OCI-LY3 (cell line): ENCODE data around the gene NR2F1.

Source experiments
- H2AFZ ChIP-seq: fragments of 200-600, 300-600 bp; shearing (Covaris generic); 2 replicates; pipeline ENCODE4 v1.6.0; 2014; ENCODE audit warnings: antibody characterized with exemption, low read depth, low read length
- H3K27ac ChIP-seq: fragments of 200-600, 300-600 bp; sonication (generic); 2 replicates; pipeline ENCODE4 v1.5.1; 2014; ENCODE audit warnings: mild to moderate bottlenecking, low read length, moderate library complexity, mixed read lengths
- H3K27me3 ChIP-seq: fragments of 200-600, 300-600 bp; sonication (generic); 2 replicates; pipeline ENCODE4 v1.6.1; 2014; ENCODE audit warnings: low read depth, low read length, mixed read lengths
- H3K36me3 ChIP-seq: fragments of 200-600, 300-600 bp; sonication (generic); replicated peaks from 2 replicates; pipeline ENCODE3; 2014; ENCODE audit warnings: low read depth, low read length, mixed read lengths
- H3K4me1 ChIP-seq: fragments of 300-600, 200-600 bp; sonication (generic); 2 replicates; pipeline ENCODE4 v1.6.1; 2014; ENCODE audit warnings: low read length, mixed read lengths
- H3K4me2 ChIP-seq: fragments of 200-600, 300-600 bp; sonication (generic); 2 replicates; pipeline ENCODE4 v1.6.1; 2014; ENCODE audit warnings: low read length, mixed read lengths
- H3K4me3 ChIP-seq: fragments of 300-600, 200-600 bp; sonication (generic); 2 replicates; pipeline ENCODE4 v1.5.1; 2014; ENCODE audit warnings: antibody characterized with exemption, mild to moderate bottlenecking, low read length, moderate library complexity
- H3K79me2 ChIP-seq: fragments of 300-600, 200-600 bp; shearing (Covaris generic); 2 replicates; pipeline ENCODE4 v1.6.1; 2014; ENCODE audit warnings: mild to moderate bottlenecking, low read length, mixed read lengths
- H3K9ac ChIP-seq: fragments of 300-600, 200-600 bp; shearing (Covaris generic); 2 replicates; pipeline ENCODE4 v1.6.0; 2014; ENCODE audit warnings: mild to moderate bottlenecking, low read length, moderate library complexity
- H3K9me3 ChIP-seq: fragments of 200-600, 300-600 bp; shearing (Covaris generic); 2 replicates; pipeline ENCODE4 v1.6.1; 2014; ENCODE audit warnings: low read length, mixed read lengths; ENCODE audit not compliant: insufficient read depth
- H4K20me1 ChIP-seq: fragments of 200-600, 300-600 bp; sonication (generic); 2 replicates; pipeline ENCODE4 v1.6.1; 2016; ENCODE audit warnings: low read length, mixed read lengths; ENCODE audit not compliant: insufficient read depth
- EZH2phosphoT487 ChIP-seq: fragments of 200-600 bp; shearing (Covaris generic); IDR thresholded peaks from 2 replicates; pipeline ENCODE4 v1.6.1; 2018; ENCODE audit warnings: antibody characterized with exemption, mixed run types, low read depth
- TF ChIP-seq, protein P1 (sequence below): fragments of 200-600, 300-600 bp; sonication (generic); IDR thresholded peaks from 2 replicates; pipeline ENCODE4 v1.5.1; 2014; ENCODE audit warnings: antibody characterized with exemption, low read length, low read depth

Gene NR2F1

DNA sequence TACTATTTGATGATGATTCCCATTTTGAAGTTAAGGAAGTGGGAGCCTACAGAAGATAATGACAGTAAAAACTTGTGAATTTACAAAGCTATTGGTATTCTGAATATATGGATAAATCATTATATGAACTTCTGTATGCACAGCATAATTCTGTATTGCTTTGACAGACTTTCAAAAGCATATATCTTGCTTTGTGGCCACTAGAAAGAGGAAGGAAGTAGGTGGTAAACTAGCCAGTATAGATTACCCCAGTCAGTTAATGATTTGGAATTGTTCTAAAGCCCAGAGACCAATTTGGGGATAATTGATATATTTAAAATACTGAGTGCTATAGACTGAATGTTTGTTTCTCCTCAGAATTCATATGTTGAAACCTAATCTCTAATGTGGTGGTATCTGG is 53.0 kb downstream of the NR2F1 start:
- no peaks in the 10 kb centered on the region for H3K4me1 ChIP-seq
- no peak overlapping the region for H2AFZ ChIP-seq
- H3K4me3 ChIP-seq = no peak overlapping the region
- H3K4me2 ChIP-seq = no peak overlapping the region
- TF ChIP-seq, protein P1, sequence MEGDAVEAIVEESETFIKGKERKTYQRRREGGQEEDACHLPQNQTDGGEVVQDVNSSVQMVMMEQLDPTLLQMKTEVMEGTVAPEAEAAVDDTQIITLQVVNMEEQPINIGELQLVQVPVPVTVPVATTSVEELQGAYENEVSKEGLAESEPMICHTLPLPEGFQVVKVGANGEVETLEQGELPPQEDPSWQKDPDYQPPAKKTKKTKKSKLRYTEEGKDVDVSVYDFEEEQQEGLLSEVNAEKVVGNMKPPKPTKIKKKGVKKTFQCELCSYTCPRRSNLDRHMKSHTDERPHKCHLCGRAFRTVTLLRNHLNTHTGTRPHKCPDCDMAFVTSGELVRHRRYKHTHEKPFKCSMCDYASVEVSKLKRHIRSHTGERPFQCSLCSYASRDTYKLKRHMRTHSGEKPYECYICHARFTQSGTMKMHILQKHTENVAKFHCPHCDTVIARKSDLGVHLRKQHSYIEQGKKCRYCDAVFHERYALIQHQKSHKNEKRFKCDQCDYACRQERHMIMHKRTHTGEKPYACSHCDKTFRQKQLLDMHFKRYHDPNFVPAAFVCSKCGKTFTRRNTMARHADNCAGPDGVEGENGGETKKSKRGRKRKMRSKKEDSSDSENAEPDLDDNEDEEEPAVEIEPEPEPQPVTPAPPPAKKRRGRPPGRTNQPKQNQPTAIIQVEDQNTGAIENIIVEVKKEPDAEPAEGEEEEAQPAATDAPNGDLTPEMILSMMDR = no peak
- no peak for TF ChIP-seq EZH2phosphoT487
- H3K36me3 ChIP-seq = no peaks in the 10 kb centered on the region
- no peaks in the 10 kb centered on the region for H3K9me3 ChIP-seq
- no peaks in the 10 kb centered on the region for H3K79me2 ChIP-seq
- H3K9ac ChIP-seq = no peak overlapping the region
- no peaks in the 10 kb centered on the region for H4K20me1 ChIP-seq
- no peaks in the 10 kb centered on the region for H3K27me3 ChIP-seq
- H3K27ac ChIP-seq = no peak overlapping the region

DNA sequence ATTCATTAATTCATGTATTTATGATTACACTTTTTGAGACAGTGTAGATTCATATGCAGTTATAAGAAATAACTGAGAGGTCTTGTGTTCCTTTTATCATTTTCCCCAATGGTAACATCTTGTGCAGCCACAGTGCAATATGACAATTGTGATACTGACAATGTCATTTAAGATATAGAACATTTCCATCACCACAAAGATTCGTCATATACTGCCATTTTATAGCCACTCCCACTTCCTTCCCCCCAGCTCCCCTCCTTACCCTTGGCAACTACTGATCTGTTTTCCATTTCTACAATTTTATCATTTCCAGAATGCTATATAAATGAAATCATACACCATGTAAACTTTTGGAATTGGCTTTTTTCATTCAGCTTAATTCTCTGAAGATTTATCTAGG is 53.8 kb downstream of the NR2F1 start:
- Histone ChIP-seq H3K4me3 (no peak overlapping the region), H3K9ac (no peak overlapping the region), H3K9me3 (no peaks in the 10 kb centered on the region), H3K79me2 (no peaks in the 10 kb centered on the region), H3K4me1 (no peaks in the 10 kb centered on the region), H3K36me3 (no peaks in the 10 kb centered on the region), H2AFZ (no peak overlapping the region), H3K27ac (no peak overlapping the region), H4K20me1 (no peaks in the 10 kb centered on the region), H3K27me3 (no peaks in the 10 kb centered on the region), H3K4me2 (no peak overlapping the region)
- TF ChIP-seq, protein P1 = no peak
- TF ChIP-seq EZH2phosphoT487 = no peak

DNA sequence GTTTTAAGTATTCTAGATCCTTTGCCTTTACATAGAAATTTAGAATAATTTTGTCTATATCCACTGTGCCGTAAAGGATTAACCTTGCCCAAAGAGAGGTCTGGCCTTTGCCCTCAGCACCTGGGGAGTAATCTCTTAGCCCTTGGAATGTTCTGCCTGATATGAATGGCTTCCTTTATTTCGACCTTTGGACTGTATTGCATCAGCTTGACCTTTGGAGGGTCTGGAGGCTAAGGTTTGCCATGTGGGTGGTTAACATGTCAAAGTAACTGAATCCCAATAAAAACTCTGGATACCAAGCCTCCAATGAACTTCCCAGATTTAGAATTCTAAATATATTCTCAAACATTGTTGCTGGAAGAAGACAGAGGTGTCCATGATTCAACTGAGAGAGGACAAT is 54.7 kb downstream of the NR2F1 start:
- Histone ChIP-seq H3K4me1 (no peaks in the 10 kb centered on the region), H2AFZ (no peak overlapping the region), H3K4me2 (no peak overlapping the region), H4K20me1 (no peaks in the 10 kb centered on the region), H3K36me3 (no peaks in the 10 kb centered on the region), H3K4me3 (no peak overlapping the region), H3K27me3 (no peaks in the 10 kb centered on the region), H3K27ac (no peak overlapping the region), H3K9ac (no peak overlapping the region), H3K79me2 (no peaks in the 10 kb centered on the region), H3K9me3 (no peaks in the 10 kb centered on the region)
- no peak for TF ChIP-seq EZH2phosphoT487
- TF ChIP-seq, protein P1 = no peak

GRCh38 chr5:93642526-93642925 is 59.5 kb downstream of the NR2F1 start:
- H3K79me2 ChIP-seq = no peaks in the 10 kb centered on the region
- H3K36me3 ChIP-seq = no peaks in the 10 kb centered on the region
- no peaks in the 10 kb centered on the region for H3K9me3 ChIP-seq
- no peak overlapping the region for H3K27ac ChIP-seq
- no peak overlapping the region for H3K4me3 ChIP-seq
- TF ChIP-seq, protein P1 = no peak
- no peak for TF ChIP-seq EZH2phosphoT487
- no peak overlapping the region for H2AFZ ChIP-seq
- no peak overlapping the region for H3K4me2 ChIP-seq
- no peak overlapping the region for H3K9ac ChIP-seq
- H3K27me3 ChIP-seq = no peaks in the 10 kb centered on the region
- H4K20me1 ChIP-seq = no peaks in the 10 kb centered on the region
- H3K4me1 ChIP-seq = no peaks in the 10 kb centered on the region
